DMS153 (cell line): ENCODE data around the gene BCL2.

Experiments used
- DNase-seq: peaks from one replicate; lab custom pipeline; 2025; lab: John Stamatoyannopoulos, UW

The BCL2 gene

DNA sequence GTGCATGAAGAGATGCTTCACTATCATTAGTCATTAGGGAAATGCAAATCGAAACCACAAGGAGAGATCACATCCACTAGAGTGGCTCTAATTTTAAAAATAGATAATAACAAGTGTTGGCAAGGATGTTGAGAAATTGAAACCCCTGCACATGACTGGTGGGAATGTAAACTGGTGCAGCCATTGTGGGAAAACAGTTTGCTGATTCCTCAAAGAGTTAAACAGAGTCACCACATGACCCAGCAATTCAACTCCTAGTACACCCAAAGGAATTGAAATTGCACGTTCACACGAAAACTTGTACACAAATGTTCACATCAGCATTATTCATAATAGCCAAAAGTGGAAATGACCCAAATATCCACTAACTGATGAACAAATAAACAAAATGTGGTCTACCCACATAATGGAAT, 179.5 kb downstream of the BCL2 start:
- DNase-seq: no peak

DNA sequence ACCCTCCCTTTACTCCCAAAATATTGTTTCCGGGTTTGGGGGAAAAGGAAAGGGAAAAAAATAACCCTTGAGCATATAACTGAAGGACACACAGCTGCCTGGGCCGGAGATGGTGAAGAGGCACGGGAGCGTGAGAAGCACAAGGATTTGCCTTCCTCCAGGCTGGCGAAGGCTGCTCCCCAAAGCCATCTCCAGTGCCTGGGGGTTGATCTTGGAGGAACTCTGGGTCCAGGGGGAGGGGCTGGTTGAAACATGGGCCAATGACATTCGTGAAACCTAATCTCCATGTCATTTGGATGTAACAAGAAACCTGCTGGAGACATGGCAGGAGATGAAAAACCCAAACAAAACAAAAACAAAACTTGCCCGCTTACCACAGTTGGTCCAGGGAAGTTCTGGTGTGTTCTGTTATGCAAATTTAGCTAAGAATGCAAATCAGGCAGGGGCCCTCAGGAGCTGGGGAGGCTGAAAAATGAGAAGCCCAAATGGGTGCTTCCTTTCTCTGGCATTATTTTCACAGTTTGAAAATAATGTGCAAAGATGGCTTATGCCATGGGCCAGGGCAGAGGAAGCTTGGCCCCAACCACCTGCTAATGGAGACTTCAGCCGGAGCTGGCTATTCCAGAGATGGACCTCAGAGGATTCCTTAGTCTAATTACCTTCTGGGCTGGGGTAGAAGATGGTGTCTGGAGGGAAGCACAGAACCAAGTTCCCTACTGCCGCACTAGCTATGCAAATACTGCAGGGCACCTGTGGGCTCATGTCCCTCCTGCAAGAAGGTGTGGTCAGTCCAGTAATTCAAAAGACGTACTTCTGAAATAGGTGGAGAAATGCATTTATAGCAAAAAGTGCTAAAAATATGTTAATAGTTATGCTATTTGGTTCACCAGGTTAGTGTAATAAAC, 180.9 kb downstream of the BCL2 start:
- DNase-seq: no peak

DNA sequence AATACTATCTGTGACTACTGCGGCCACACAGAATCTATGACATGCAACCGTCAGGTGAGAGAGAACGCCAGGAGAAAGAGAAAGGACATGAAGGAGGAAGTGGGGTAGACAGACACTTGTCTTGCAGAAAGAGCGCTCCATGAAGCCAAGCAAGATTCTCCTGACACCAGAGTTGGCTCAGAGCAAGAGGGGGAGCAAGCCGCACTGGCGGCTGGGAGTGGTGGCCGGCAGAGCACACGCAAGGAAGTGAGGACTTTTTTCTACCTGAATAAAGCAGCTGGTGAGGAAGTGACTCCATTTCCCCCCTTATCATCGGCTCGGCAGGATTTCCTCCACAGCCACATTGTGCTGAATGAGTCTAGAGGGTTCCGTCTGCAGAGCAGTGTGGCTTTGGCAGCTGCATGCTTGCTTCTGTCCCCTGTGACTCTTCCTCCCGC, 181.6 kb downstream of the BCL2 start:
- DNase-seq: no peak

DNA sequence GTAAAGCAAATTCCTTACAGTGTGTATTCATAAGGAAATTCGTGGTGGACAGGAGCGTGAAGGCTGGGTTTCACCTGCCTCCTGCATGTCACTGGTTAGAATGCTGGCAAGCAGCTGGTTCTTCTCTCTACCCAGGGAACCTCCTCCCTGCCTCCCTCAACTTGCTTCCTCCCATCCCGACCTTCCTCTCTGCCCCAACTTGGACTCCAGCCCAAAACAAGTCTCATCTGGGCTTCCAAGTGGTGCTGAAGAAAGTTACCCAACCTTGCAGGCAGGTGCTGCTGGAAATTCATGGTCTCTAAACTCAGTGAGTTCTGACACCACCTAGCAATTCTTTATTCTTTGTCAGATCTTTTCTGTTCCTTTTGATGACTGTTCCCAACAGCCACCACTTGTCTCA, 184.5 kb downstream of the BCL2 start:
- DNase-seq: no peak

DNA sequence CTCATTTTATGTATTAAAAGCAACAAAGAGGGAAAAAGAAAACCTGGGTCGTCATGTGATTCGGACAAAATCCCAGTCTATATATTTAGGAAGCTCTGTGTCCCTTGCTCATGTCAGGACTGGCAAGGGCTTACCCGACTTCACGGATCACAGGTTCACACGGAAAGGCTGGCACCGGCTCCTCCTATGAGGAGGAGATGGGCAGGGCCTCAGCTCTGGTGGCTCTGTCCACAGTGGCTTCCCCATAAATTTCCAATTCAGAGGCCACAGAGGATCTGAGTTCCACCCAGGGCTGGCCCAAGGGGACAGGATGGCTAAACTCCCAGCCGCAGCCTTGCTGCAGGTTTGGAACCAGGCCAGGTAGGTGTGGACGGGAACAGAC, 186.8 kb downstream of the BCL2 start:
- DNase-seq: peak; percentile 34

DNA sequence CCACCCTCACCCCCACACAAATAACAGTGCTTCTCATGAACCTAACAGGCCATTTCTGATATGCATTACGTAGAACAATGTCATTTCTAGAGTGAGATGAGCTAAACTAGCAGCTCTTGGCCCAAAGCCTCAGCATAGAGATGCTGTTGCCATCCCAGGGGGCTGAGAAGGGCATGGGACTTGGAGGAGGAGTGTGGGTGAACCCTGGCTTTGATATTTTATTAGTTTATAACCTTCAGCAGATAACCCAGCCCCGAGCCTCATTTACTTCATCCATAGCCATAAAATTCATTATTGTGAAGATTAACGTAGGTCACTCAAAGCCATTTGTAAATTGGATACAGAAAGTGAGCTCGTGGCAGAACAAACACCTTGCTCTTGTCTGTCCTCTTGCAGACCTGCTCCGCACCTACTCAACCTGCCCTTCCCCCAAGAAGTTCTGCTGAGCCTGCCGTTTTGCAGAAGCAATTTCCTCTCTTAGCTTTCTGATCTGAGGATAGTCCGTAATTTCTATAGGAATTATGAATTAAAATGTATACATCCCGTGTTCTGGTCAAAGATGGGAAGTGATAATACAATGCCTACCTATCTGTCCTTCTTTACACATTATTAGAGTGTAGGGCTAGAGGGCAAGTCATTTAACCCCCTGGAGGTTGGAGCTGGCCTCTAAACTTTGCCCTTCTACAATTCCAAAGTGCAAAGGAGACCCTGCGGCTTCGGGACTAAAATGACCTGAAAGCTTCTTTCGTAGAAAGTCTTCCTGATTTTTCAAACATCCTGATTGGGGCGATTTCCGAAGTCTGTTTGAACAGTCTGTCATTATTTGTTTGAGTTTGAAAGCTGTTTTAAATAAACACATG, 187.4 kb downstream of the BCL2 start:
- no peak for DNase-seq

DNA sequence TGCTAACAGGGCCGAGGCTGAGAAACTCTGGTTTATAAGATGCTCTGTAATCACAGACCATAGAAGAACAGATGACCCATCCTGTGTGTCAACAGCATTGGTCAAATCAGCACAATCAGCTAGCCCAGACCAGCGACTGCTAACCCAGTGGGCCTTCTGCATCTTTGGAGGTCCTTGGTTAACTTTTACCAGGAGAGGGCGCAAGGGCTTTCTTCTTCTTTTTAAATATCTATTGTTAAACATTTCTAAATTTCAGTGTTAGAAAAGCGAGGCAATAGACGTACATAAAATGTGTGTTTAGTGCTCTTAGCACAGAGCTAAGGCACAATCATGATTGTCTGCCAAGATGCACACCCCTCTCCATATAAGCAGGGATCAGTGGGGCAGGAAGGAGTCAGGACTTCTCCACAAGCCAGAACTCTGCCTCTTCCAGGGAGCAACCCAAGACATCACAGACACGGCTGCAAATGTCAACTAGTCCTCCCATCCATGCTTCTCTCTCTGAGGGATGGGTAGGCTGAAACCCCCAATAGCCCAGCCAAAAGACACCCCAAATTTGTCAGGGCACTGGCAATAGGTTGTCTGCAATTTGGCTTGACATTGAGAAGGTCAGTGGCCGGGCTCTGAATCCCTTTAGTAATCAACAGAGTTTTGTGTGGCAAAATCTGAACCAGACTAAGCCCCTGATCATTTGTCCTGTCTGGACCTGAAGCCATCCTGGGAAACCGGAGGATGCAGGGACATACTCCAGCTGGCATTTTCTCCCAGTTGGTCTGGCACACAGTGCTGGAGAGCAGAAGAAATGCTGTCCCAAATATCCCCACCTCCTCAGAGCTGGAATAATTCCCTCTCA, 188.2 kb downstream of the BCL2 start:
- DNase-seq: peak; percentile 16

DNA sequence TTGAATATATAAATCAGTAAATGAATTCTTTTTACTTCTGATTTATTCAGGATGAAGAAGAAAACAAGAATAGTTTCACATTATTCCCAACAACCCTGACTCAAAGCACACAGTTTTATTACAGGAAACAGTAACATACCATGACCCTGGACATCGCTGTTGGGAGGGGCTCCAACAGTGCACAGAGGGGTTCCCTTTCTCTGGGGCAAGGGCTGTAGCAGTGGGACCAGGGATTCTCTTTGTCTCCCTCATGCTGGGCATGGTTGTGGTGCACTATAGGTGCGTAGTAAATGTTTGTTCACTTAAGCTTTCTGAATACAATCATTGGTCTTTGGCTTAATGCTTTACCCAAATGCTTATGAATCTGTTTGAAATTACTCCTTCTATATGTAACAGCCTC, 189.4 kb downstream of the BCL2 start:
- no peak for DNase-seq

DNA sequence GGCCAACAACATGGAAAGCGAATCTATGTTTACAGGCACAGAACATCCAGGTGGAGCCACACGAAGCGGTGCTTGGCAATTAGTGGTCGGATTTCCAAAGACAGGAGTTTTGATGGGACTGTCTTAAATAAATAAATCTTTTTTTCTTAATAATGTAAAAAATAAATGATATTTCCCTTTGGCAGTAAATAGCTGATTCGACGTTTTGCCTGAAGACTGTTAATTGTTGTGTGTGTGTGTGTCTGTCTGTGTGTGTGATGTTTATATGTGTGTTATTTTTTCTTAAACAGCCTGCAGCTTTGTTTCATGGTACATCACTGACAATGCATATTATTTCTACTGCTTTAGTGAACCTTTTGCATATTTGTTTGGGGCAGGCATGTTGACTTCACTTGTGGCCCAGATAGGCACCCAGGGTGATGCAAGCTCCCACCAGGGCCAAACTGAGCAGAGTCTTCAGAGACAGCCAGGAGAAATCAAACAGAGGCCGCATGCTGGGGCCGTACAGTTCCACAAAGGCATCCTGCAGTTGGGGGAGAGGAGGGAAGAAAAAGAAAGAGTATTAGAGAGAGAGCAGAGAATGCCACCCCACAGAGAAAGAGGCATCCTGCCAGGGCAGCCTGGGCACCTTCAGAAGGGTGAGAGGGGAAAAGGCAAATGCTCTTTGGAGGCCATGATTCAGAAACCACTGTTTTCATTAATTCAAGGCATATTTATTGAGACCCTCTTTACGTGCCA, 191.2 kb downstream of the BCL2 start:
- DNase-seq: no peak

DNA sequence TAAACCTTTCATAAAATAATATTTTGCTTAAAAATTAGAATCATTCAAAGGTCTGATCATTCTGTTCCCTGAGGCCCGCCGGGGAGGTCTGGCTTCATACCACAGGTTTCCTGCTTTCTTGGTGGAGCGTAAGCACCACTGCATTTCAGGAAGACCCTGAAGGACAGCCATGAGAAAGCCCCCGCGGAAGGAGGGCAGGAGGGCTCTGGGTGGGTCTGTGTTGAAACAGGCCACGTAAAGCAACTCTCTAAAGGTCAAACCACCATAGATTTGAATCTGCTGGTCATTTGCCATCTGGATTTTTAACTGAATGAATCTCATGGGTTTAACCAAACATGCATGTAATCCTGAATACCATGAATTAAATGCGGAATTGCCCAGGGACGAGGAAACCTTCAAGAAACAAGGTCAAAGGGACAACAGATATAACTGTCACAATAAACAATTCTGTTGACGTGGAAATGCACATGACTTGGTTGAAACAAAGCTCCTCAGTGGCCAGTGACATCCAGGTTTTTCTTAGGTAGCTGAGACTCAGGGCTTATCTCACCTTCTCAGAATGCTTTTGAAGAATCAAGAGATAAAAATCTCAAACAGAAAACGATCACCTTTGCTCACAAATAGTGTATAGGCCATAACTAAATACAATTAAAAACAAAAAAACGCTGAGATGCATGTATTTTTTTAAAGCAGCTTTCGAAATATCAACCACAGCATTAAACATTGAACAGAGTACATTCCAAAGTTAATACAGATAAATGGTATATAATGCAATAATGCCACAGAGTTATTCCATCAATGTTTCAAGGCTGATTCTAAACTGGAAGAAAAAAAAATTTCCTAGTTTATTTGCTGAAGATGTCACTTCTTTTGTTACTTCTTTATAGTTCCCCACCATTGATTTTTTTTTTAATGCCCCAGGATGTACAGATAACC, 193.2 kb downstream of the BCL2 start:
- no peak for DNase-seq

DNA sequence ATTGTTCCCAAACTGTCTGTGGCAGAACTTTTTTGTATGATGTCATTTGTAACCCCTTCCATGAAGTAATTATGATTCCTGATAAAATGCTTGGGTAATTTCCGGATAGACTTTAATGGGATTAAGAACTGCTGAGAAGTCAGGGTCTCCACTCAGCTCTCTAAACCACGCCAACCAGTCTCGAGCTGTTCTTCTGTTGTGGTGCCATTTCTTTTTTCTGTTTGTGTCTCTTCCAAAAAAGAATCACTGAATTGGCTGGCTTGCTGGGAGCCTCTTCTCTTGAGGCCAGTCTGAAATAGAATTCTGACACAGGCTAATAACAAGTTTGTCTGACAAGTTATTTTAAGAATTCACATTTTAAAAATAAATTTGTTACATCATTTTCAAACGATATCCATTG, 198.9 kb downstream of the BCL2 start:
- no peak for DNase-seq

DNA sequence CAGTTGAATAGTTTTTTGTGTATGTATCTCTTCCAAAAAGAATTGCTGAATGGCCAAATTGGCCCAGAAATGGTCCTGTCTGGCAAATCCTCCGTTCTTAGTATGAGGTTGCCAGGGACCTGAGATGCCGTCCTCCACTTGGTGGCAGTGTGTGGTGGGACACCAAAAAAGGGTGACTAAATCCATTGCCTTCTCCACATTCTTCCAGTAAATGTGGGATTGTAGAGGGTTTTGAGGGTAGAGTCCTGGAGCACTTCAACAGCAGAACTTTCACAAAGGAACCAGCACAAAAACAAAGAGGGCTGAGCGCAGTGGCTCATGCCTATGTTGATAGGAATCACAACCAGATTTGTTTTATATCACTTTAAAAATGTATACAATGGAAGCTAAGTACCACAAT, 199.9 kb downstream of the BCL2 start:
- no peak for DNase-seq

DNA sequence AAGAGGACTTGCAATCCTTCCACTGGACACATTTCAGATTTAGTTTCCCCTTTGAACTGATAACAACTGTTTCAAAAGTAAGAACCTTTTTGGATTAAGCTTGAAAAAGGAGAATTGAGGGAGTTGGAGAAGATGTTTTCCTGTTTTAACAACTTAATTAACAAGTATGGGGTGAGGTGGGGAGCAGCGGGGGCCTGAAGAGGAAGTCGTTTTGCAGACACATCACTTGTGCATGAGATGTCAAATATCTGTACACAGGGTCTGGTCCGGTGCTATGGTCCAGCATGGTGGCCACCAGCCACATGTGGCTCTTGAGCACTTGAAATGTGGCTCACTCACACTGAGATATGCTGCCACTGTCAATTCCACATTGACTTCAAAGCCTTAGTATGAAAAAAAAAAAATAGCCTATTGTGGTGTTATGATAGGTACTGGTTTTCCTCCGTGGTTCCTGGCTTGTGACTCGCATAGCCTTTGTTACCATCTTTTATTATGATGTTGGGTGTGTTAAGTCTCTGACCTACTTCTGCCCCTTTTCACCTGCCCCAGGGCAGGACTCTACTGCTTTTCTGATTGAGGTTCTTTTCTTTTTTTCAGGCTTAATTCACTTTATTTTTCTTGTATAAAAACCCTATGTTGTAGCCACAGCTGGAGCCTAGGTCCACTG, 205.5 kb downstream of the BCL2 start:
- DNase-seq: no peak

DNA sequence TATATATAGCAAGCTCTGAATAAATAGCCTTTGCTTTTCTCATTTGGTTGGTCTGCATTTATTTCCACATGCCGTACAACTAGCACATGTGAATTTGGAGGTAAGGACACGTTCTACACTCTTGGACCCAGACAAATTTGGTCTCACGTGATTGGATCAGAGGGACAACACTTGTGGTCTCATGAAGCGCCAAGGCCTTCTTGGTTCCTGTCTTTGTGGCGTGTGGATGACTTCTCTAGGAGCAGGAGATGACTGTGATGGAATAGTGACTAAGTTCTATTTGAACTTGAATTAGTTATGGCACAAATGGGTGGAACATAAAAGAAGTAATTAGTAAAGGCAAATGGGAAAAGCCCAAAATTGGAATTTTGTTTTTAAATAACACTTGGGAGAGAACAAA, 206.9 kb downstream of the BCL2 start:
- DNase-seq: no peak

DNA sequence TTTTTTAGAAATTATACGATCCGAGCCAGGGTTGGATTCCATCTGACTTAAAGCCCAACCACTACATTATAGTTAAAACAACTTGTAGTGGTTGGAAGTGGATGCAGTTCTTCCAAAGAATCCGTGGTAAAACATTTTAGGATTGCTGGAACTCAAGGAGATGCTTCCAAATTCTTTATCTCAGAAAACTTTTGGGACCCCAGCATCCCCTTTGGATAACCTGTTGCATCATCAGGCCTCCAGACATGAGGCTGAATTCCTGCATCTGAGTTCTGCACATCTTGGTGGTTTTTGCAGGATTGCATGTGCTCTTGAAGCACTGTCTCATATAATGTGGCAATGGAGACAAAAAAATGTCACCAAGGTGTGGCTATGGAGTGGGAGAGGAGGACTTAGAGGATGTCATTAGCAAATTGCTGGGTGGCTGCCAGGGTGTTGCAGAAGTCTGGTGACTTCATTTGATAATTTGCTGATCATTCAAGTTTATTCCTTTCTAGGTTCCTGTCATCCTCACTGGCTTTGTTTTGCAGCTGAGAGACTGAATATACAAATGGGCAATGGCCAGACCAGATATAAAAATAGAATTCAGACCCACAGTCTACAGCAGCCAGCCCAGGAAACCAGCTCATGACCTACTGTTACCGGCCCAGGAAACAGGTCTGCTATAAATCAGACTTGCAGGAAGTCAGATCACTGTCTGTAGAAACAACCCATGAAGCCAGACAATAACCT, 207.7 kb downstream of the BCL2 start:
- peak; percentile 79 for DNase-seq

DNA sequence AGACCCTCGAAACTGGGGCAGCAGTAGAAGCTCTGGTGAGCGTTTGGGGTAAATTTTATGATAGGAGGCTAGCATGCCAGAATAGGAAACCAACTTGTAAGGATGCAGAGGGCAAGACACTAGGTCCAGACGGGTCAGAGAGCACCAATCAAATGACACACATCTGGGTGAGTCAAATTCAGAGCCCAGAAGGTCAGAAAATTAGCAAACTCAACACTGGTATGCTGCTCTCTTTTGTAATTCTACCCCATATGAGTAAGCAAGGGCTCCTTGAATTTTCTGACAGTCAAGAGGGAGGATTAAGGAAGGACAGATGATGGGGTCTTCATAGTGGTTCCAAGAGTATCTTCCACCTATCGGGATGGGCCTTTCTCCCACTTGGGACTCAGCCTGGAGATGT, 209.8 kb downstream of the BCL2 start:
- no peak for DNase-seq

DNA sequence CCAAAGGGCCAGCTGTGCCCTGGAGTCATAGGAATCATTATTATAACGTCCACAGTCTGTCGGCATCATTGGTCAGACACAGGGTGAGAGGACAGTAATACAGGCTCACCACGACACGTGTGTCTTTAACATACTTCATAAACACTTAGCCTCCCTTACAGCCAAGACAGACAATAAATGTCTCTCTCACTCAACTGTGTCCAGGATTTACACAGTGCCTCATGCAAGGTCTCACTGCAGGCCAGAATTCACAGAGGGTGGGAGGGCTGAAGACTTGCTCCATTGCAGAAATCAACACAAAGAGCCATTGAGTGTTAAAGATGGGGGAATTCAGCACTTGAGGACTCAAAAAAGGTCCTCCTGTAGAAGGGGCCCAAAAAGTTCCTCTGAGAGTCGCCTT, 210.5 kb downstream of the BCL2 start:
- no peak for DNase-seq

DNA sequence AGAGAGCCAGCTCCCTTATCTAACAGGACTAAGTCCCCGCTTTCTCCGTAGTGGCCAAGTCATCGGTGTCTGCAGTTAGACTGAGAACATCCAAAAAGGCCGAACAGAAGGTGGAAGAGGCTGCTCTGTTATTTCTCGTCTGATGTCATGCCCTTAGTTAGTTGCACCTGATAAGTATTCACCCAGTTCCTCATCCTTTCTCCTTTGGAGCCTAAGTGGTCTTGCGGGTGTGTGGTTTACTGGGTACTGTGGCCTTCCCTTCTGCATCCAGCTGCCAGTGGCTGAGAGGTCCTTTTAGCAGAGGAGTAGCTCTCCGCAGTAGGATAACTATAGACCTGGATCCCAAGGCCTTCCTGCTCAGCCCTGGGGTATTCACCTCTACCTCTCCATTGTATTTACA, 211.6 kb downstream of the BCL2 start:
- no peak for DNase-seq
